GM19372 (cell line): ENCODE measurements around the gene ATG16L2.

Source experiments
- ATAC-seq: cut with Tn5 transposase; IDR thresholded peaks from one replicate; pipeline ENCODE4 v1.9.1; 2021; ENCODE audit warnings: mild to moderate bottlenecking, low read depth, moderate library complexity; ENCODE audit not compliant: unreplicated experiment

The ATG16L2 gene

DNA sequence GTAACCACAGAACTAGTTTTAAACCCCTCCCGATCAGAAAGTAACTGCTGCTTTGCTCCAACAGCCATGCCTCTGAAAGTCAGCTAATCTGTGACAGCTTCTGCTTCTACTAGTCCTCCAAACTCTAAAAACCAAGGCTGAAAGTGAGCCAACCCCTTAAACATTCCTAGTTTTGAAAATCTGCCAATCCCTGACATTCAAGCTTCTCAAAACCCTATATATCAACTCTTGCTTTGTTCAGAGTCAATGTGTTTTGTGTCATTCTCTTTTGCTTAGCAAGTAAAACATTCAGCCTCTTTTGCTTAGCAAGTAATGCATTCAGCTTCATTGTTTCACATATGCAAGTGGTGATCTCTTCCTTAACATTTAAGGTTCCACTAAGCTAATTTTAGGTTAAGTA is 56.9 kb downstream of the ATG16L2 start:
- ATAC-seq: no peak

DNA sequence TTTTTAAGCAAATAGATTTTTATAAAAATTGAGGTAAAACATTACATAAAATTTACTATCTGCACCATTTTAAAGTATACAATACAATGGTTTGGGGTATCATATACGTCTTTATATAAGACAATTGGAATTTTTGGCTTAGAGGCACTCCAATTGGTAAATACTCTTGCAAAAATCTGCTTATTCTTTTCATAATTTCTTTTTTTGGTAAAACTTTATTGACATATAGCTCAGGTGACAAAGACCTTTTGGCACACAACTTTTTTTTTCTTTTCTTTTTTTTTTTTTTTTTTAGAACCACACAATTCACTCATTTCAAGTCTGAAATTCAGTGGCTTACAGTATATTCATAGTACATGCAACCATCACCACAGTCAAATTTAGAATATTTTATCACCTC is 57.8 kb downstream of the ATG16L2 start:
- no peak for ATAC-seq

- ATAC-seq: no peak
These were observed 61.5 kb downstream of the ATG16L2 start for GRCh38 chr11:72875736-72876135.

DNA sequence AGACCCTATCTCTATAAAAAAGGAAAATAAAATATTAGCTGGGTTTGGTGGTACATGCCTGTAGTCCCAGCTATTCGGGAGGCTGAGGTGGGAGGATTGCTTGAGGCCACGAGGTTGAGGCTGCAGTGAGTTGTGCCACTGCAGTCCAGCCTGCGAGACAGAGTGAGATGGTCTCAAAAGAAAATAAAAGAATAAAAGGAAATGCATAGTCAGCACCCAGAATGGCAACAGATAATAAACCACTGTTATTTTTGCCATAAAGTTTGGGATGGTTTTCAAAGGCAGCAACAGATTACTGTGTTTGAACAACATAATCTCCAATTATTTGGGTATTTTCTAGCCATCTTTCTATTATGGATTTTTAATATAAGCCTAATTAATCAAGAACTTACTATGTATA is 61.9 kb downstream of the ATG16L2 start:
- ATAC-seq: no peak
